H1 (cell line): Measurements from ENCODE around the gene MEIOSIN. TPM values are rescaled to one million over a fixed set of nuclear protein-coding genes. Genes with fewer than 3 reads are reported as not detected.

Source experiments
- RXRA ChIP-seq: IDR thresholded peaks from 2 replicates; pipeline ENCODE4 v1.6.1; 2011; ENCODE audit warnings: low read depth, mild to moderate bottlenecking, low read length, moderate library complexity; ENCODE audit not compliant: insufficient read depth
- TAF7 ChIP-seq: optimal IDR thresholded peaks from 2 replicates; pipeline ENCODE3; 2011; ENCODE audit warnings: low read depth, mild to moderate bottlenecking, inconsistent platforms, low read length, moderate library complexity, borderline replicate concordance
- polyA plus RNA-seq, 7 experiments: library from polyadenylated mRNA; depleted of rRNA in 3 of 7; stranded (reverse) in 5 of 7; unstranded in 2 of 7; fragments of >200 nt in 5 of 7; fragments of 200-250 nt in 2 of 7; gene quantifications; 1 replicate in 5 of 7; 2 replicates in 1 of 7; 4 replicates in 1 of 7; pipeline versions ENCODE4 v1.2.1 to v1.2.3, GENCODE V29; 2011 to 2013; ENCODE audit warnings: missing spikeins in 2 of 7, mixed read lengths in 2 of 7
- total RNA-seq: library from RNA; stranded (reverse); fragmentation: NEBNext Ultra II Directional; extraction: Animal tissue kit (Norgen Biotek cat#: 25700); gene quantifications from 2 replicates; pipeline ENCODE4 v1.2.1, GENCODE V29; 2021

Gene MEIOSIN
- total and polyA plus RNA-seq, 2 of the 8 experiments (the other 6 are each of a cell fraction or from before 2014, with no cell fraction given): 0.11 TPM; not detected in 1

GRCh38 chr19:45763691-45764294 lies 30.6 kb downstream of the MEIOSIN start (continued):
- TF ChIP-seq TAF7 (no peak), RXRA (no peak)
- TF ChIP-seq, all 59 proteins: peak for 0
